HG03439 (cell line): ENCODE data around the gene PELI2.

Experiments used
- ATAC-seq: cut with Tn5 transposase; IDR thresholded peaks from one replicate; pipeline ENCODE4 v1.9.1; 2021; ENCODE audit warnings: mild to moderate bottlenecking, moderate library complexity; ENCODE audit not compliant: unreplicated experiment

PELI2 gene

GRCh38 chr14:56118611-56119181 is 485 bp downstream of the PELI2 start:
- peak; percentile 35 for ATAC-seq

DNA sequence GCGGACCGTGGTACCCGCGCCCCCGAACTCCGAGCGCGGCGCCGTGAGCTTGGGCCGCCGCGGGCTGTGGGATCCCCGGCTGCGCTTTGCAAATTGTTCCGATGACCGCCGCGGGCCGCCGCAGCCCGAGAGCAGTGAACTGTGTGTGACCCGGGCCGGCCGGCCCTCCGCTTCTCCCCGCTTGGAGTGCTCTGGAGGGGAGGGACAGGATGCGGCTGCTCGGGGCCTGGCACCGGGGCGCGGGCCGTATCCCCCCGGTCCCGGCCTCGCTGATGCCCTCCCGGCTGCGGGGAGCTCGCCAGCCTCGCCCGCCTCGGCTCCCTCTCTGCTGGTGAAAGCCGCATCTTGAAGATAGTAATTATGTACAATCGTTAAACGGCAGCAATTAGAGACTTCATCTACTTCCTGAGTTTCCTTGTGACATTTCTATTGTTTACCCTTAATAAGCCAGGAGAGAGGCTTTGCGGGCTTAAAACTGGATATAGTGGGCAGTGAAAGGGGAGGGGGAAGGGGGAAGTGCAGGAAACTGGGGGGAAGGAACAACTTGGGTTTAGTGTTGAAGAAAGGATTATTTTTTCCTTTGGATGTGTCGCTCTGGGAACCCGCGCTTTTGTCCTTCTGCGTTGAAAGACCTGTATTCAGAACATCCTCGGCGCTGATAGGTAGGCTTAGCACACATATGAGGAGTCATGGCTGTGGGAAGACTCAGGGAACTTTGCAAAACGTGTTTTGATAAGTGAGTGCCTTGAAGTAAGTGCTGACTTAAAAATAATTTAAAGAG is 1.2 kb downstream of the PELI2 start:
- peak; percentile 29 for ATAC-seq

- no peak for ATAC-seq
Observed at GRCh38 chr14:56120091-56120691, 2.0 kb downstream of the PELI2 start.

- no peak for ATAC-seq
Observed at GRCh38 chr14:56121816-56122215, 3.6 kb downstream of the PELI2 start.

DNA sequence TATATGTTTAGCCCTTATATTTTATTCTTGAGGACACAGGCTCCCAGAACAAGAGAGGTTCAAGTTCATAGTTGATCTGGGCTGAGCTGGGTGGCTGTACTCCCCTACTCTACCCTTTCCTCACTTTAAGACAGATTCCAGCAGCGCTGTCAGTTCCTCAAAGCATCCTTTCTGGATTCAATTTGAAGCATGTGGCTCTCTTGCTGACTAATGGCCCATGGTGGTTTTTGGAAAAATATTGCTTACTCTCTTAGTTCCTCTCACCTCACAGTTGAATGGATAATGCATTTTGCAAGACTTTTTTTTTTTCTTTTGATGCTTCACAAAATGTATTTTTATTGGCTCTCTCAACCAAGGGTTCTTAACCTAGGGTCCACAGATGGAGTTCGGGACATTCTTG is 4.1 kb downstream of the PELI2 start:
- ATAC-seq, result no peak

DNA sequence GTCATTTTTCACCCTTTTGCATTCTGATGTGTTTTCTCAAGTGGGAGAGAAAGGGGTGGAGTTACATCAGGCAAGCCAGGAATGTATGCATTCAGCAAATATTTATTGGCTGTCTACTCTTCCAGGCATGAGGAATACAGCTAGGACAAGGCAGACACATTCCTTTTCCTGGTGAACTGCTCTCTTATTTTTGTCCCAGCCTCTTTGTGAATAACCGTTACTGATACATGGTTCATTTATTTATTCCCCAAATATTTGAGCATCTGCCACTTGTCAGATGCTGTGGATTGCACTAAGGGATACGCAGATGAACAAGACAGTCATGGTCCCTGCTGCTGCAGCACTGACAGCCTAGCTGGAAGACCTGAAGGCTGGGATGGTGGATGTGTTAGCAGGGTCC is 6.1 kb downstream of the PELI2 start:
- no peak for ATAC-seq

DNA sequence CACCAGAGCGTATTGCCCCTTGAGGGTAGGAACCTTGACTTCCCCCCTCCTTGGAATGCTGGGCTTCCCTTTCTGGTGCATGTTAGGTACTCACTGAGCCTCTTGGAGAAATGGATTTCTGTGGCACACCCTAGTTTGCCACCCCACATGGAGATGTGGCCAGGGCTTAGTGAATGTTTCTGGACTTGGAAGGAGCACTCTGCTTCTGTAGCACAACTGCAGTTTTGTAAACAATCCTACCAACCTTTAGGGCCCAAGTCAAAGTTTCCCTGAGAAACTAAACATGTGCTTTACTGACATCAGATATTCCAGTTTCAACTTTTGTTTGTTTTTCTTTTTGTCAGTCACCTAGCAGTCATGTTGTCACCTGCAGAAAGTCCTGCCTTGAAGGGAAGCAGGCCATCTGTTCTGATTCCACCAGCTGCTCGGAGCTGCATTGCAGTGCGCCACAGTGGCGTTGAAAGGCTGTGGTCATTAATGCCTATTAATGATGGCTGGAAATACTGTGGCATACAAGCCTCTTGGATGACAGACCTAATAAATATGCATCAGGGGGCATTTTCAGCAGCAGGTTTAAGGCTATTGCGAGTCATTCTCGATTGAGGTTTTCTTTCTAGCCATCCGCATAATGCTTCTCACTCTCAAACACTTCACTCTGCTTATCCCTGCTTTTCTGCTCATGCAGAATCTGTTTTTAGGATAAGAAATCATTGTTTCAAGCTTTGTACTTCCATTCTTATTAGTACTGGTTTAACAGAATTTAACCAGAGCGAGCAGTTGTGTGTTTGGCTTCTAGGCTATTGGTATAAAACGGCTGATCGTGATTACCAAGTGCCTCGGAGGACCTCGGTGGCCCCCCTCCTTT is 7.8 kb downstream of the PELI2 start:
- ATAC-seq, result no peak

GRCh38 chr14:56126637-56126913 is 8.4 kb downstream of the PELI2 start:
- no peak for ATAC-seq

- ATAC-seq, result no peak
Observed at GRCh38 chr14:56127156-56127555, 8.9 kb downstream of the PELI2 start.

DNA sequence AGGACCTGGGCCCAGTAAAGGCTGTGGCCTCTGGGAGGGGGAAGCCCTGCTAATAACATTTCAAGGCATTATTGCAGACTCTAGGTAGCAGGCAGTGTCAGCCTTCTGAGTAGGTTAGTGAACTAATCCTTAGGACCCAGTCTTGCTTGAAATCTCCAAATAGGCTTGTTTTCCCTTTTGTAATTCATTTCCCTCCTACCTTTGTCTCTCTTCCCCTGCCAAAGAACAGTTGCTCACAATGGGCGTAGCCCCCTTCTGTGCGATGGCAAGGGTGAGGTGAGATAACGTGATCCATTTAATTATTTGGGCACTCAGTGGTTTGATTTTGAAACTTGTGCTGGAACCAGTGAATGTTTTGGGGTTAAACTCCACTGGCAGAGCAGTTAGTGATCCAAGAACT is 10.9 kb downstream of the PELI2 start:
- ATAC-seq, result no peak

- no peak for ATAC-seq
Observed at GRCh38 chr14:56129933-56130332, 11.7 kb downstream of the PELI2 start.

- no peak for ATAC-seq
Observed at GRCh38 chr14:56131004-56131864, 13.0 kb downstream of the PELI2 start.

GRCh38 chr14:56131865-56132833 is 13.9 kb downstream of the PELI2 start:
- ATAC-seq, result no peak

GRCh38 chr14:56133547-56133946 is 15.3 kb downstream of the PELI2 start:
- no peak for ATAC-seq

DNA sequence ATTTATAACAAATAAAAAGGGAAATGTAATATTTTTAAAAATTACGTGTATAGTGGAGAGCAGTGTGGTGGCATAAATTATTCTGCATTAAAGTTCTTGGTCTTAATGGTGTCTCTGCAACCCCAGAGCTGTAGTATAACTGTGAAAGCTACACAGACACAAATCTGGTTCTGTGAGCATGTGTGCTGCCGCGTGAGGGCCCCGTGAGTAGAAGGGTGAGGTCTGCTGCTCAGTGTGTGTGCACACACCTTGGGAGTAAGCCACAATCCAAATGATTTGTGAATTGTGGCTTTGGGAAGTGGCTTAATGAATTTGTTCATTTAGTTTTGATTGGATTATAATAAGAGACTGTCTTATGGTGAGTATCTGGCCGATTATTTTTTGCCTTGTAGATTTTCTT is 16.8 kb downstream of the PELI2 start:
- no peak for ATAC-seq

DNA sequence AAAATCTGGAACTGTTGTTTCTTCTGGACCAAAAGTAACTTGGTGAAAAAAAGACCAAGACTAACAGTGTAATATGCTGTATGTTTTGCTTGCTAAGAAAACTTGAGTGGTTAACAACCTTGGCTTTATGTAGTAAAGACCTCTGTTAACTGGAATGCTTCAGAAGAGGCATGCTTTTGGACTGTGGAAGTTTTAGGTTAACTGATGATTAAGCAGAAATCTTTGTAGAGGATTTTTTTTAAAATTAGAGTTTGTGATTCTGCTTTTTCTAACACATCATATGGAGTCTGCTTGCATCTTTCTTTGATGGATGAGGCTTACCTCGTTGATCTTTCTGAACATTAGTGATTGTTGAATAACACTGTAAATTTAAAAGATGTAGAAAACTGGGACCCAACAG is 17.5 kb downstream of the PELI2 start:
- ATAC-seq, result no peak

DNA sequence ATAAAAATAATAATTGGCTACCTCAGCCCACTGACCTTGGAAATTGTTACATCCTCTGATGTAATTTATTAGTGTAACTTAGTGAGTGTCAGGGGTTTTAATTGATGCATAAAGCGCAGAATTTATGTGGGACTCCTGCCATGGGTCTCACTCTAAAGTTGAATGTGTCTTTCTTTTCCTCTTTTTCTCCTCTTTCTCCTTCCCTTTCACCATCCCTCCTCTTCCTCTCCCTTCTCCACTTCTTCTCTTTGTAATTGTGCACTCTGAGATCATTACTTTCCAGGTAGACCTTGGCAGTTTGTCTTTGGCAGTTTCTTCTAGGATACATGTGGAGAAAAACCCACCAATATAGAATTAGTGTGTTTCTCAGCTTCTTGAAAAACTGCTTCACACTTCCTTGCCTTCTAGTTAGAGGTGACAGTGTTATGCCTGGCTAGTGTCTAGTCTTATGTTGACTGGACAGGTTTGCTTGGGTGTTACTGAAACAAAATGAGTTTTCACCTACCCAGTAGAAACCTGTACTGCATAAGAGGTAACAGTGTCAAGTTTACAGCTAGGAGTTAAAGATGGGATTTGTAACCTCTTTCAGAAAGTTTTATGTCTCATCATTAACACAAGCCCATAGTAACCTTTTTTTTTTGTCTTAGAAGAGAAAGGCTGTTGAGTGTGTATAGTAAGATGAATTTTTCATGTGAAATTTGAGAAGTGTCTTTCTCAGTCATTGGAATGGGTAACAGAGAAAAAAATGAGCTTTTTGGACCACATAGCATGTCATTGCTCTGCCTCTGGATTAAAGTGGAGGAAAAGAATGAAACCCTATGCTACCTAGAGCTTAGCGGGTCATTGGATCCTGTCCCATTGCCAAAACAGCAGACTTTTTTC is 18.6 kb downstream of the PELI2 start:
- ATAC-seq, result no peak

DNA sequence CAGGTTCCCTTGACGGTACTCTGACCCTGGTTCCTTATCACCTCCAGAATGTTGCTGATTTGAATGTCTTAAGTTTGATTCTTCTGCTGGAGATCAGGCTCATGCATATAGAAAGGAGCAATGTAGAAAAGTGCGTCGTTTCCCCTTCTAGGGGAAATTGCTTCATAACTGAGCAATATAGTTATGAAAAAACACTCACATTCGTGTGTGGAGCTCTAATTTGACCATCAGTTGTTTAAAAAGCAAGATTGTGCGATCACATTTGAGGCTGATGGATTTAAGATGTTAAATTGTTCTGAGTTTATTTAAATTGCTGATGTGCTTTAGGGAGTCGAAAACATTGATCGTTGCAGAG is 19.2 kb downstream of the PELI2 start:
- ATAC-seq, result no peak

DNA sequence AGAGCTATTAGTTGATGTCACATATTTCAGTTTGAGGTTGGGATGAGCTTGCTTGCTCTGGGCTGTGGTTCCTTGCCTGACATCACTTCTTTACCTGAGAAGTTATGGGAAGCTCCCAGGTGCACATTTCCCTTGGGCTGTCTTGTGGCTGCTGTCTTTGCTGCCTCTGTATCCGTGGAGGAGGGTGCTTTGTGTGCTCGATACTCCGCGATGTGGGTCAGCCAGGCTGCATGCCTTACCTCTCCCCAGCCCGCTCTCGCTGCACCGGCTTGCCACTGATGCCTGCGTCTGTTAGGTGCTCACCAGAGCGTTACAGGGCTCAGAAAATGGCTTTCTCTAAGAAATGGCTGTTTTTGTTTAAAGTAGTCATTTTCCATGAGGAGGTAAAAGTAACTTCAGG is 19.6 kb downstream of the PELI2 start:
- ATAC-seq, result no peak
